K562 (cell line): ENCODE data around the gene OPCML. TPM values are rescaled to one million over a fixed set of nuclear protein-coding genes. Genes with fewer than 3 reads are reported as not detected.

Source experiments
- ATAC-seq: fragments of 200-7000 bp; cut with Tn5 transposase; 3 replicates; pipeline ENCODE4 v1.9.1; 2020; ENCODE audit warnings: moderate library complexity
- BruUV-seq: library from RNA; stranded (reverse); fragments of 400-500 nt; replicated peaks from 2 replicates; lab custom pipeline; 2021; lab: Mats Ljungman, UMichigan
- CTCF ChIA-PET: fragments of 300-600 bp; formaldehyde crosslinking; extraction: SDS; loops from one replicate; lab custom pipeline; 2021; ENCODE audit warnings: low intra/inter-chr PET ratio; lab: Yijun Ruan, JAX
- POLR2A ChIA-PET: fragments of 300-600, 350-650 bp; sonication (Branson Sonifier 250); formaldehyde crosslinking; extraction: SDS; loops from one replicate; lab custom pipeline; 2021; ENCODE audit warnings: antibody characterized with exemption, inconsistent platforms; lab: Yijun Ruan, JAX
- DNase-seq, 4 experiments: peaks; one replicate each; pipeline versions ENCODE4 v3.0.0 to v3.0.0-alpha.2; 2011 to 2018; ENCODE audit warnings: low spot score in 3 of 4, mixed read lengths in 3 of 4; ENCODE audit errors: extremely low read depth in 1 of 4
- FAIRE-seq: peaks from 2 replicates; lab custom pipeline; 2011; peaks lifted over from hg19 to GRCh38; lab: Jason Lieb, UNC
- H2AFZ ChIP-seq: 2 replicates; pipeline ENCODE4 v1.6.0; 2011; ENCODE audit warnings: low read depth, low read length, control low read depth, inconsistent platforms
- H3K27ac ChIP-seq: fragments of 200-600 bp; 3 replicates; pipeline ENCODE4 v1.8.0; 2011; ENCODE audit warnings: low read depth, mild to moderate bottlenecking, control low read depth, inconsistent platforms, low read length, moderate library complexity, mixed read lengths; ENCODE audit errors: extremely low read depth
- H3K27me3 ChIP-seq, 2 experiments: fragments of 300-600 bp in 1 of 2; 2 replicates in 1 of 2; 3 replicates in 1 of 2; pipeline versions ENCODE4 v1.6.0 to v1.8.0; 2011; ENCODE audit warnings: inconsistent platforms in 2 of 2, low read length in 2 of 2, mild to moderate bottlenecking in 1 of 2, mixed read lengths in 1 of 2, moderate library complexity in 1 of 2; ENCODE audit not compliant: control insufficient read depth in 2 of 2, insufficient read depth in 2 of 2
- H3K36me3 ChIP-seq: fragments of 300-600 bp; 3 replicates; pipeline ENCODE4 v1.8.0; 2011; ENCODE audit warnings: mild to moderate bottlenecking, low read length, inconsistent platforms; ENCODE audit not compliant: control insufficient read depth, insufficient read depth
- H3K4me1 ChIP-seq, 2 experiments: fragments of 200-600 bp in 1 of 2; replicated peaks in 1 of 2; 2 replicates in 1 of 2; 3 replicates in 1 of 2; pipeline versions ENCODE4 v1.5.1 to v1.8.0; 2011; ENCODE audit warnings: inconsistent platforms in 2 of 2, low read length in 2 of 2, mild to moderate bottlenecking in 1 of 2, mixed read lengths in 1 of 2, moderate library complexity in 1 of 2; ENCODE audit not compliant: control insufficient read depth in 2 of 2, insufficient read depth in 2 of 2
- H3K4me2 ChIP-seq: 2 replicates; pipeline ENCODE4 v1.6.1; 2011; ENCODE audit warnings: low read length, control low read depth, inconsistent platforms, mixed read lengths; ENCODE audit not compliant: insufficient read depth
- H3K4me3 ChIP-seq: fragments of 200-600 bp; sonication (generic), shearing (Covaris generic); 2 replicates; pipeline ENCODE4 v1.5.1; 2016; ENCODE audit warnings: control low read depth, inconsistent platforms
- H3K79me2 ChIP-seq: fragments of 200-600 bp; 3 replicates; pipeline ENCODE4 v1.8.0; 2011; ENCODE audit warnings: low read length, inconsistent platforms; ENCODE audit not compliant: control insufficient read depth, insufficient read depth
- H3K9ac ChIP-seq, 2 experiments: 2 replicates each; pipeline versions ENCODE4 v1.6.0 to v1.6.1; 2011; ENCODE audit warnings: low read depth in 2 of 2, low read length in 2 of 2, control low read depth in 1 of 2, inconsistent platforms in 1 of 2, mild to moderate bottlenecking in 1 of 2, mixed read lengths in 1 of 2; ENCODE audit not compliant: insufficient read depth in 1 of 2
- H3K9me1 ChIP-seq: one replicate; pipeline ENCODE4 v1.6.0; 2011; ENCODE audit warnings: inconsistent platforms, mild to moderate bottlenecking, low read length, moderate library complexity; ENCODE audit not compliant: control insufficient read depth, insufficient read depth
- H3K9me3 ChIP-seq: replicated peaks from 2 replicates; pipeline ENCODE4 v1.5.1; 2011; ENCODE audit warnings: low read depth, low read length, inconsistent platforms; ENCODE audit not compliant: control insufficient read depth, insufficient read depth
- H4K20me1 ChIP-seq: replicated peaks from 2 replicates; pipeline ENCODE4 v1.6.1; 2011; ENCODE audit warnings: low read length, inconsistent platforms, mixed read lengths; ENCODE audit not compliant: control insufficient read depth, insufficient read depth
- FOXA1 ChIP-seq: fragments of 450-650 bp; IDR thresholded peaks from 2 replicates; pipeline ENCODE4 v1.6.1; 2016; ENCODE audit warnings: mild to moderate bottlenecking, borderline replicate concordance
- FOXK1 ChIP-seq: sonication (generic); formaldehyde crosslinking; IDR thresholded peaks from 2 replicates; pipeline ENCODE4 v1.8.0; 2022; ENCODE audit warnings: missing genetic modification reagents, mild to moderate bottlenecking, borderline replicate concordance
- GTF3C2 ChIP-seq: IDR thresholded peaks from 3 replicates; pipeline ENCODE4 v1.6.1; 2011; ENCODE audit warnings: borderline replicate concordance, mild to moderate bottlenecking, moderate library complexity; ENCODE audit not compliant: insufficient read length; ENCODE audit errors: extremely low read depth
- HCFC1 ChIP-seq: IDR thresholded peaks from 2 replicates; pipeline ENCODE4 v1.6.1; 2012; ENCODE audit warnings: low read depth, low read length, improper control_type of control experiment
- HDAC2 ChIP-seq: fragments of 450-650 bp; IDR thresholded peaks from 2 replicates; pipeline ENCODE4 v1.6.1; 2016; ENCODE audit warnings: mild to moderate bottlenecking
- PREB ChIP-seq: sonication (generic); formaldehyde crosslinking; IDR thresholded peaks from 2 replicates; pipeline ENCODE4 v1.8.1; 2023; ENCODE audit warnings: mild to moderate bottlenecking, missing genetic modification reagents
- WHSC1 ChIP-seq: IDR thresholded peaks from one replicate; pipeline ENCODE4 v1.6.1; 2012; ENCODE audit warnings: low read length, control low read depth, inconsistent platforms
- ZHX1 ChIP-seq: fragments of 150-350 bp; conservative IDR thresholded peaks from 2 replicates; pipeline ENCODE4 v1.6.1; 2014; ENCODE audit warnings: low read length
- ZNF408 ChIP-seq: fragments of 250-450 bp; sonication (Bioruptor Pico); IDR thresholded peaks from 2 replicates; pipeline ENCODE4 v1.4.0; 2020; ENCODE audit warnings: low read depth, mild to moderate bottlenecking, moderate library complexity
- ZNF699 ChIP-seq: fragments of 250-450 bp; sonication (Bioruptor Pico); IDR thresholded peaks from 2 replicates; pipeline ENCODE4 v1.8.0; 2021; ENCODE audit warnings: mild to moderate bottlenecking, moderate library complexity; ENCODE audit not compliant: insufficient replicate concordance
- WGBS: fragments of 100-300 bp; shearing (Covaris generic); methylation state at CpG from one replicate; pipeline ENCODE4 v1.1.6; 2016; ENCODE audit warnings: low coverage, mixed read lengths; ENCODE audit not compliant: insufficient coverage; ENCODE audit errors: missing lambda C conversion rate; 5-methylcytosine and 5-hydroxymethylcytosine counted together
- in situ Hi-C: fragments of 300-500 bp; cut with MboI; formaldehyde crosslinking; loops from 4 replicates; pipeline ENCODE4 v1.15.0; 2018; ENCODE audit warnings: inconsistent platforms, mixed read lengths
- intact Hi-C: fragments of 100-400 bp; cut with micrococcal nuclease; formaldehyde crosslinking; loops from 2 replicates; pipeline ENCODE4 v1.14.2; 2022
- polyA plus RNA-seq, 8 experiments: library from polyadenylated mRNA; depleted of rRNA in 4 of 8; stranded (reverse) in 5 of 8; unstranded in 3 of 8; fragments of >200 nt; fragmentation: Nextera tagmentation in 2 of 8; fragmentation: Illumina TruSeq in 1 of 8; extraction: Ambion mirVana in 2 of 8; extraction: Trizol in 1 of 8; gene quantifications; 2 replicates each; pipeline versions ENCODE4 v1.2.1 to v1.2.3, GENCODE V29; 2011 to 2014; ENCODE audit warnings: inconsistent platforms in 1 of 8, missing spikeins in 1 of 8
- total RNA-seq, 7 experiments: library from RNA; depleted of rRNA in 6 of 7; stranded (reverse); fragments of >200 nt in 6 of 7; fragmentation: Illumina TruSeq in 2 of 7; extraction: Trizol in 2 of 7; gene quantifications; 2 replicates each; pipeline versions ENCODE4 v1.2.1 to v1.2.3, GENCODE V29; 2011 to 2021; ENCODE audit warnings: low replicate concordance in 1 of 7

The OPCML gene
- total and polyA plus RNA-seq, 9 of the 15 experiments (the other 6 are each of a cell fraction or from before 2014, with no cell fraction given) = not detected

- Histone ChIP-seq H4K20me1 (no peaks in the 10 kb centered on the region), H3K9me3 (no peaks in the 10 kb centered on the region), H3K9me1 (no peaks in the 10 kb centered on the region), H3K36me3 (no peaks in the 10 kb centered on the region), H3K27ac (no peak overlapping the region), H2AFZ (no peak overlapping the region), H3K4me1 (no peaks in the 10 kb centered on the region), H3K4me2 (no peak overlapping the region), H3K4me3 (no peak overlapping the region), H3K9ac (no peak overlapping the region), H3K27me3 (no peaks in the 10 kb centered on the region), H3K79me2 (no peaks in the 10 kb centered on the region)
- FAIRE-seq = no peak
- WGBS = 2% methylated on average over 6 of the region's 6 CpGs
- intact Hi-C loops = no loop called here
- ATAC-seq = no peak
- POLR2A ChIA-PET = no interaction called here
- DNase-seq = no peak
- TF ChIP-seq FOXK1 (no peak), HDAC2 (no peak), ZNF408 (CRISPR knock-in tag) (no peak), HCFC1 (no peak), ZNF699 (CRISPR knock-in tag) (no peak), FOXA1 (no peak)
- in situ Hi-C loops = no loop called here
- CTCF ChIA-PET = no interaction called here
- BruUV-seq = no TSS peak
These were observed 27.1 kb upstream of the OPCML start for GRCh38 chr11:133559382-133559781.

- no peaks in the 10 kb centered on the region for H3K4me1 ChIP-seq
- H3K27me3 ChIP-seq = no peaks in the 10 kb centered on the region
- no peak for ATAC-seq
- no peaks in the 10 kb centered on the region for H3K9me3 ChIP-seq
- H4K20me1 ChIP-seq = no peaks in the 10 kb centered on the region
- 0% methylated on average over 6 of the region's 6 CpGs for WGBS
- H2AFZ ChIP-seq = no peak overlapping the region
- ChIA-PET CTCF (no interaction called here), POLR2A (no interaction called here)
- in situ Hi-C loops = no loop called here
- H3K36me3 ChIP-seq = no peaks in the 10 kb centered on the region
- no peak overlapping the region for H3K27ac ChIP-seq
- FAIRE-seq = no peak
- no peak for DNase-seq
- intact Hi-C loops = no loop called here
- no peaks in the 10 kb centered on the region for H3K9me1 ChIP-seq
- no peak overlapping the region for H3K4me2 ChIP-seq
- H3K79me2 ChIP-seq = no peaks in the 10 kb centered on the region
- no peak overlapping the region for H3K9ac ChIP-seq
- H3K4me3 ChIP-seq = no peak overlapping the region
- no TSS peak for BruUV-seq
- TF ChIP-seq WHSC1 = no peak
- no peak for TF ChIP-seq GTF3C2
- no peak for TF ChIP-seq ZHX1
- TF ChIP-seq PREB (CRISPR knock-in tag) = no peak
These were observed 22.7 kb upstream of the OPCML start for GRCh38 chr11:133555034-133555433.
